Small intestine (tissue), 7 donors: Measurements from ENCODE around the gene JPH4. TPM values are rescaled to one million over a fixed set of nuclear protein-coding genes. Genes with fewer than 3 reads are reported as not detected.

Experiments used
- DNase-seq, 2 donors: peaks; one replicate each; pipeline versions ENCODE4 v3.0.0 to v3.0.0-alpha.2; 2013
- FAIRE-seq: peaks from 2 replicates; lab custom pipeline; 2012; peaks lifted over from hg19 to GRCh38; lab: Jason Lieb, UNC
- H3K27ac ChIP-seq, 3 donors: one replicate each; pipeline ENCODE4 v1.5.1; 2013; ENCODE audit warnings: low read length in 2 of 3, mild to moderate bottlenecking in 2 of 3, control low read depth in 1 of 3, inconsistent platforms in 1 of 3, low read depth in 1 of 3, moderate library complexity in 1 of 3
- H3K27me3 ChIP-seq, 3 donors: one replicate each; pipeline ENCODE4 v1.6.1; 2013; ENCODE audit warnings: low read length in 3 of 3, inconsistent platforms in 1 of 3; ENCODE audit not compliant: control insufficient read depth in 3 of 3, insufficient read depth in 3 of 3
- H3K36me3 ChIP-seq, 3 donors: one replicate each; pipeline ENCODE4 v1.6.1; 2013; ENCODE audit warnings: low read length in 3 of 3, inconsistent platforms in 1 of 3, low read depth in 1 of 3, mild to moderate bottlenecking in 1 of 3, moderate library complexity in 1 of 3; ENCODE audit not compliant: control insufficient read depth in 3 of 3, insufficient read depth in 2 of 3
- H3K4me1 ChIP-seq, 3 donors: one replicate each; pipeline ENCODE4 v1.6.1; 2013; ENCODE audit warnings: low read length in 2 of 3, inconsistent platforms in 1 of 3, low read depth in 1 of 3, mild to moderate bottlenecking in 1 of 3, moderate library complexity in 1 of 3; ENCODE audit not compliant: control insufficient read depth in 3 of 3, insufficient read depth in 2 of 3
- H3K4me3 ChIP-seq, 3 donors: one replicate each; pipeline ENCODE4 v1.5.1; 2013; ENCODE audit warnings: low read length in 3 of 3, control low read depth in 1 of 3, inconsistent platforms in 1 of 3, low read depth in 1 of 3, mild to moderate bottlenecking in 1 of 3, moderate library complexity in 1 of 3
- H3K9me3 ChIP-seq, 2 donors: one replicate each; pipeline ENCODE4 v1.6.1; 2013; ENCODE audit warnings: low read depth in 1 of 2, low read length in 1 of 2; ENCODE audit not compliant: control insufficient read depth in 2 of 2, insufficient read depth in 1 of 2
- WGBS, 3 donors: extraction: QIAGEN DNeasy Blood & Tissue Kit; methylation state at CpG; one replicate each; pipeline ENCODE4 v1.1.7; 2013; 5-methylcytosine and 5-hydroxymethylcytosine counted together
- polyA plus RNA-seq, 4 donors: library from polyadenylated mRNA; stranded (reverse) in 3 of 4; unstranded in 1 of 4; fragments of 200-250 nt in 3 of 4; fragments of 120-200 nt in 1 of 4; gene quantifications; one replicate each; pipeline versions ENCODE4 v1.2.1 to v1.2.3, GENCODE V29; 2013
- donor health status: healthy with polysubstance abuse.
- donor health status: control.
- donor health status: control.
- donor health status: Bipolar disorder and iron deficiency.
- donor health status: healthy.

The JPH4 gene
- polyA plus RNA-seq, 4 donors = 0.43 to 4.0 (median 1.1) TPM; not detected in 1

DNA sequence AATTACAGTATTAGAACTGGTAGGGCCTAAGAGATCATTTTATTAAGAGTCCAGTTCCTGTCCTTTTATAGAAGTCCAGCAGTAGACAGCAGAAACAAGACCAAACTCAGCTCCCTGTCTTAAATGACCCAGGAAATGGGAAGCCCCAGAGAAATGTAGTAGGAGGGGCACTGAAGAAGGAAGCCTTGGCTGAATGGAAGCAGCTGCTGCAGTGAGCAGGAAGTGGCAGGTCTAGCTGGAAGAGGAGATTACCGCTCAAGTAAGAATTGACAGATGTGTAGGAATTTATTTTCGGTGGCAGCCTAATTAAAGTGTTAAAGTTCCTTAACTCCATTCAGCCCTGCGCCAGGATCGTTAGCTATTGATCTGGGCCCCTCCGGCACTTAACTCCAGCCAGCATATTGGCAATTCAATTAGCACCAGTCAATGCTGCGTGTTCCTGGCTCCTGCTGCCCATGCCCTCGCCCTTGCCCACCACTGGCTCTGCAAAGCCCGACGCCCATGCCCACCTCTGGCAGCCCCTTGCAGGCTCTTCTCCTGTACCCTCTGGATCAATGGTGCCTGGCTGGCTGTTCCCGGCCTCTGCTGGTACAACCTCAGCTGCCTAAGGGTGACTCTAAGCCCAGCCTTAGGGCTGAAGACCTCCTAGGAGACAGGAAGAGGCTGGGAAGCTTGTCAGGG lies 48.1 kb downstream of the JPH4 start:
- peaks cover 0 to 49% (median 0%) of the 10 kb centered on the region in 3 donors for H3K36me3 ChIP-seq
- H3K9me3 ChIP-seq = no peaks in the 10 kb centered on the region
- no peak overlapping the region for H3K4me3 ChIP-seq
- no peaks in the 10 kb centered on the region for H3K4me1 ChIP-seq
- peak overlapping the region in 1 of 3 donors; percentile 19 for H3K27ac ChIP-seq
- DNase-seq (no peak), FAIRE-seq (no peak)
- 66 to 83% (median 74%) methylated on average over 10 of the region's 10 CpGs for WGBS, 3 donors
- no peaks in the 10 kb centered on the region for H3K27me3 ChIP-seq

DNA sequence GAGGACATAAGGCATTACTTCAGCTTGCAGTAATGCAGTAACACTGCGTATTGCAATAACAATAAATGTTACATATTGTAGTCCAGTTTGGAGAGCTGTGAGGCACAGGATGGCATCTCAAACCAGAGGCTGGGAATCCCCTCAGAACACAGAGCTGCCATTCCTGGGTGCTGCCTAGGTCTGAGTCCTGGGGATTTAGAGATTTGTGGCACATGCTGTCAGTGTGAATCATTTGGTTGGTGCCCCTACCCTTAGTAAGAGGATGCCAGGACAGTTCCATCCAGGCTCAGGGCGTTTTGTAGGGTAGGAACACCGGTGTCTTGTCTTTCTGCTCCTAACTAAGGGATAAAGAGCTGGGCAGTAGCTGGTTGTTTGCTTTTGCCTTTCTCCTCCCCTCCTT lies 49.6 kb downstream of the JPH4 start:
- FAIRE-seq = no peak
- Histone ChIP-seq H3K9me3 (no peaks in the 10 kb centered on the region), H3K27ac (no peak overlapping the region), H3K36me3 (peaks cover 0 to 48% (median 0%) of the 10 kb centered on the region in 3 donors), H3K4me3 (no peak overlapping the region), H3K27me3 (no peaks in the 10 kb centered on the region), H3K4me1 (no peaks in the 10 kb centered on the region)
- no peak for DNase-seq
- WGBS, 3 donors = 84 to 95% (median 88%) methylated on average over 3 of the region's 3 CpGs

DNA sequence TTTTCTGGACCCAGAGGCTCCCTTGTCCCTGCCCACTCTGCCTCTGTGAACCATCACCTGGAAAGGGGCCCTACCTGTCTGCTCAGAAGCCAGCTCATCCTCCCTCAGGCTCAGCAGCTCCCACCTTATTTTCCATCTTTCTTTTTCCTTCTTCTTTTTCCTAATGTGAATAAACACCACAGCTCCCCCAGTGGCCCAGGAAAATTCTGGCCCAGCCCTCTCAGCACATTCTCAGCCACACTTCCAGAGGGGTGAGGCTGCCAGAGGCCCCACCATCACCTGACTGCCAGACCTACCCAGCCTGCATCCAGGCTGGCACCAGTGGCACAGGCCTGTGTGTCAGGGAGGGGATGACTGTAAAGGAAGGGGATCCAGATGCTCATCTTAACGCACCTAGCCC lies 50.0 kb downstream of the JPH4 start:
- Histone ChIP-seq H3K4me3 (no peak overlapping the region), H3K9me3 (no peaks in the 10 kb centered on the region), H3K27ac (no peak overlapping the region), H3K36me3 (peaks cover 0 to 50% (median 0%) of the 10 kb centered on the region in 3 donors), H3K27me3 (no peaks in the 10 kb centered on the region), H3K4me1 (no peaks in the 10 kb centered on the region)
- DNase-seq (no peak), FAIRE-seq (no peak)
- WGBS, 3 donors = 63 to 100% (median 84%) methylated on average over 1 of the region's 1 CpG

DNA sequence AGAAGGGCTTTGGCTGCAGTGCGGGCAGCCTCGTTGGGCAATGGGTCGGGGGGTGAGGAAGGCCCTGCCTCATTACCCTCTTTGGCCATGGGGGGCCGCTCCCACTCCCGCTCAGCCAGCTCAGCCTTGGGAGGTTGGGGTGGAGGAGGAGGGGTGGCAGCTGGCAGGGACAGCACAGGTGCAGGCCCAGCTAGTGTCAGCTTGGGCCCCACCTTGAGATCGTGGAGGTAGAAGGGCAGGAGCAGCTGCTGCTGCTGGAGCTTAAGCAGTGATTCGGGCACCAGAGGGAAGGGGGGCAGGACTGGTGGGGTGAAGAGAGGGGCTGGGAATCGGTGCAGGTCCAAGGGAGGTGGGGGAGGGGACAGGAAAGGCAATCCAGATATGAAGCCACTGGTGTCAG lies 53.0 kb downstream of the JPH4 start:
- no peaks in the 10 kb centered on the region for H3K9me3 ChIP-seq
- no peaks in the 10 kb centered on the region for H3K4me1 ChIP-seq
- H3K27me3 ChIP-seq = no peaks in the 10 kb centered on the region
- H3K27ac ChIP-seq = no peak overlapping the region
- peaks cover 0 to 46% (median 0%) of the 10 kb centered on the region in 3 donors for H3K36me3 ChIP-seq
- WGBS, 3 donors = 80 to 90% (median 88%) methylated on average over 6 to 8 of the region's 8 CpGs
- FAIRE-seq (no peak), DNase-seq (no peak)
- no peak overlapping the region for H3K4me3 ChIP-seq

DNA sequence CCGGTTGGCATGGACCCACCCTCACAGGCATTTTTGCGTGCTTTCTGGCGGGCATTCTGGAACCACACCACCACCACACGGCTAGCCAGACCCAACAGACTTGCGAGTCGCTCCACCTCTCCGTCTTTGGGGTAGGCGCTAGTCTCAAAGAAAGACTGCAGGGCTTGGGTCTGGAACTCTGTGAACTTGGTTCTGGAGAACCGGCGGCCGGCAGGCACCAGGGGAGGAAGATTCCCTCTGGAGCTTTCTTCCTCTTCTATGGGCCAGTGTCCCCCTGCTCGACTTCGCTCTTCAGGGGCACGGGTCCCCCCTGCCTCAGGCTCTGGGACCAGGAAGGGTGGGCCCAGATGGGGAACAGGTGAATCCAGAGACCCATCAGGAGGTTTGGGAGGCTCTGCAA lies 53.6 kb downstream of the JPH4 start:
- no peak overlapping the region for H3K4me3 ChIP-seq
- H3K27ac ChIP-seq = no peak overlapping the region
- H3K36me3 ChIP-seq = peaks cover 0 to 49% (median 0%) of the 10 kb centered on the region in 3 donors
- no peaks in the 10 kb centered on the region for H3K4me1 ChIP-seq
- DNase-seq (no peak), FAIRE-seq (no peak)
- no peaks in the 10 kb centered on the region for H3K9me3 ChIP-seq
- no peaks in the 10 kb centered on the region for H3K27me3 ChIP-seq
- 94 to 97% (median 95%) methylated on average over 14 of the region's 14 CpGs for WGBS, 3 donors

DNA sequence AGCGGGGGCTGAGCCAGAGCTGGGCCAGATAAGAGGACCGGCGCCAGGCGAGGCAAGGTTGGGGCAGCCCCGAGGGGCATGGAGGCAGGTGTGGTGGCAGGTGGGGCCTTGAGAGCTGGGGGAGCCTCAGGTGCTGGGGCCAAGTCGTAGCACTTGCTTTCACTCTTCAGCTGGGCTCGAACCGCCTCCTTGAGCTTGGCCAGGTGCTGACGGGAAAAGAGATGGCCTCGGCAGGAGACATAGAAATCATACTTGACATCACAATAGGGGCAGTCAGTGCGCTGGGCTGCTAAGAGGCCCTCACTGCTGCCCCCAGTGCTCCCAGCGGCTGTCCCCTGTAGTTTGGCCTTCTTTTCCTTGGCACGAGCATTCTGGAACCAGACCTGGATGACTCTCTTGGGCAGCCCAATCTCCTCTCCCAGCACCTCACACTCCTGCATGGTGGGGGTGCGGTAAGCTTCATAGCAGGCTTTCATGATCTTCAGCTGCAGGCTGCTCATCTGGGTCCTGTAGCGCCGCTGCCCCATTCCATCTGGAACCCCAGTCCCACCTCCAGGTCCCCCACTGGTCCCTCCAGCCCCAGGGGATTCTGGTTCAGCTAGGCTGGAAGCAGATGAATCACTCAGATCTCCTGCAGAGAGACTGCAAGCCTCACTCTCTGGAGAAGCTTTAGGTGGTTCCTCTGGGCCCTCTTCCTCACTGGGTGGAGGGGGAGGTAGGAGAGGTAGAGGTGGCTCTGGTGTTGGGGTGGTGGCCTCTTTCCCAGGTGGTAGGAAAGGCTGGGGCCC lies 55.2 kb downstream of the JPH4 start:
- DNase-seq = no peak
- Histone ChIP-seq H3K9me3 (no peaks in the 10 kb centered on the region), H3K4me3 (no peak overlapping the region), H3K27me3 (no peaks in the 10 kb centered on the region), H3K4me1 (no peaks in the 10 kb centered on the region), H3K27ac (no peak overlapping the region), H3K36me3 (peaks cover 0 to 47% (median 0%) of the 10 kb centered on the region in 3 donors)
- 86 to 90% (median 87%) methylated on average over 14 to 16 of the region's 16 CpGs for WGBS, 3 donors
- no peak for FAIRE-seq

DNA sequence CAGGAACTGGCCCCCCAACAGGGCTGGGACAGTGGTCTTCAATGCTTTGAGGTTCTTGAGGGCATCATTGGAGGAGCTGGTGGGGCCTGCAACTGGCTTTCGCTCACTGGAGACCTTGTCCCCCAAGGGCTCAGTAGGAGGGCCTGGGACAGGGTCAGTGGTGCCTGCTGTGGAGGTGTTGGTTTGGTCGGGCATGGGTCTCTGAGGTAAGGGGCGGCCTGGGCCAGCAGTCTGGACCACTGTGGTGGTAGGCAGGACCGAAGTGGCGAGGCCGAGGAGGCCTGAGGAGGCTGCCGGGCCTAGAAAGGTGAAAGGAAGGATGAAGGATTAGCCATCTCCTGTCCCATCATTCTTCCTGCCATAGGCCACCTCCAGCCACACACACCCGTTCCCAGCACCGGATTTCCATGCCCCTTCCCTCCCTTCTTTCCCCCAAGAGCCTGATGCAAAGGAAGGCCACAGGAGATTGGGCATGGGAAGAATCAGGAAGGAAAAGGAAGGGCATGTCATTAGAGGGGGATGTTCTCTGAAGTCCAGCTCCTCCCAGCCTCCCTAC lies 55.9 kb downstream of the JPH4 start:
- H3K4me1 ChIP-seq = no peaks in the 10 kb centered on the region
- H3K27me3 ChIP-seq = no peaks in the 10 kb centered on the region
- no peak for FAIRE-seq
- H3K36me3 ChIP-seq = peaks cover 0 to 47% (median 0%) of the 10 kb centered on the region in 3 donors
- no peak for DNase-seq
- H3K4me3 ChIP-seq = no peak overlapping the region
- no peak overlapping the region for H3K27ac ChIP-seq
- no peaks in the 10 kb centered on the region for H3K9me3 ChIP-seq
- 82 to 92% (median 91%) methylated on average over 9 of the region's 9 CpGs for WGBS, 3 donors

DNA sequence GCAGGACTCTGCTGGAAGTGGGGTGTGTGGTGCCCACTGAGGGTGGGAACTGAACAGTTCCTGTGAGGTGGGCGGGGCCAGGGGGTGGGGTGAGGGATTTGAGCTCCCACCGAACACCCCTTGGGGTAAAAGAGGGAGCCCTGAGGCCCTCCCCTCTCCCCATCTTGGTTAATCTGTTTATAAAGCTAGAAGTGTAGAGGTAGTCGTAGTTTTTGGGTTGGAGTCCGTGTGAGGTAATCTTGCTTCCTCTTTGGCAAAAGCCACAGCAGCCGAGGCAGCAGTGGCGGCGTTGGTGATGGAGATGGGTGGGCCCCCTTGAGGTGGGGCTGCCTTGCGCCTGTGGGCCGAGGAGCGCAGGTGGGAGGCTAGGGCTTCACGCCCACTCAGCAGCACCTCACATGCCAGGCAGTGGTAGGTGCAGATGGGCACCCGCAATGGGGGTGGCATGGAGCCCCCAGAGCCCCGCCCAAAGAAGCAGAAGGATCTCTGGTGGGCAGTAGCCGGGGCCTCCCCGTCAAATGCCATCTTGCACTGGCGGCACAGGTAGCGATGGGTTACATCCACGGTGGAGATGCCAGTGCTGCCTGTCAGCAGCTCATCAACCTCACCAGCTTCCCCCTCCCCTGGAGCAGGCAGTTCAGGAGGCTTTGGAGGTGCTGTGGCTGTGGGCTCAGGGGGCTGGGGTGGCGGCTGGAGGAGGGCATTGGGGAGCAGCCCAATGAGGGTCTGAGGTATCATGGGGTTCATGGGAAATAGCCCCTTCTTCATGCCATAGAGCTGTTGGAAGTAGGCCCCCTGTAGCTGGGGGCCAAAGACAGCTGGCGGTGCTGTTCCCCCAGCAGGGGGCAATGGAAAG lies 56.6 kb downstream of the JPH4 start:
- FAIRE-seq = no peak
- 83 to 88% (median 84%) methylated on average over 18 to 20 of the region's 20 CpGs for WGBS, 3 donors
- Histone ChIP-seq H3K36me3 (peaks cover 0 to 43% (median 0%) of the 10 kb centered on the region in 3 donors), H3K27me3 (no peaks in the 10 kb centered on the region), H3K4me3 (no peak overlapping the region), H3K4me1 (no peaks in the 10 kb centered on the region), H3K27ac (no peak overlapping the region), H3K9me3 (no peaks in the 10 kb centered on the region)
- no peak for DNase-seq
